ENCODE results near the gene ARHGEF39. TPM values are rescaled to one million over a fixed set of nuclear protein-coding genes. Genes with fewer than 3 reads are reported as not detected.

Gene ARHGEF39
- total and polyA plus RNA-seq, 7 donors: 0.60 to 9.0 (median 1.6) TPM

- Histone ChIP-seq H3K36me3 (peaks cover 28 to 68% (median 53%) of the 10 kb centered on the region in 4 donors), H3K4me1 (peaks cover 0 to 67% (median 48%) of the 10 kb centered on the region in 4 donors), H3K9me3 (no peaks in the 10 kb centered on the region), H3K4me3 (peak overlapping the region; percentile 88 to 97 (median 94)), H3K27ac (peak overlapping the region; percentile 95 to 100 (median 98)), H3K27me3 (no peaks in the 10 kb centered on the region)
- 82 to 87% methylated on average over 2 of the region's 2 CpGs for whole genome bisulfite sequencing, 2 donors
- no peak for DNase-seq
- TF ChIP-seq POLR2AphosphoS5 (IDR thresholded peaks at IDR 0.05) (peak in 2 of 4 donors; percentile 4 to 54), EP300 (IDR thresholded peaks at IDR 0.05) (no peak), POLR2A (IDR thresholded peaks at IDR 0.05) (no peak)
- TF ChIP-seq, protein P1, sequence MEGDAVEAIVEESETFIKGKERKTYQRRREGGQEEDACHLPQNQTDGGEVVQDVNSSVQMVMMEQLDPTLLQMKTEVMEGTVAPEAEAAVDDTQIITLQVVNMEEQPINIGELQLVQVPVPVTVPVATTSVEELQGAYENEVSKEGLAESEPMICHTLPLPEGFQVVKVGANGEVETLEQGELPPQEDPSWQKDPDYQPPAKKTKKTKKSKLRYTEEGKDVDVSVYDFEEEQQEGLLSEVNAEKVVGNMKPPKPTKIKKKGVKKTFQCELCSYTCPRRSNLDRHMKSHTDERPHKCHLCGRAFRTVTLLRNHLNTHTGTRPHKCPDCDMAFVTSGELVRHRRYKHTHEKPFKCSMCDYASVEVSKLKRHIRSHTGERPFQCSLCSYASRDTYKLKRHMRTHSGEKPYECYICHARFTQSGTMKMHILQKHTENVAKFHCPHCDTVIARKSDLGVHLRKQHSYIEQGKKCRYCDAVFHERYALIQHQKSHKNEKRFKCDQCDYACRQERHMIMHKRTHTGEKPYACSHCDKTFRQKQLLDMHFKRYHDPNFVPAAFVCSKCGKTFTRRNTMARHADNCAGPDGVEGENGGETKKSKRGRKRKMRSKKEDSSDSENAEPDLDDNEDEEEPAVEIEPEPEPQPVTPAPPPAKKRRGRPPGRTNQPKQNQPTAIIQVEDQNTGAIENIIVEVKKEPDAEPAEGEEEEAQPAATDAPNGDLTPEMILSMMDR (IDR thresholded peaks at IDR 0.05): no peak
- intact Hi-C loops (cut with DNase I): no loop called here
These were observed 22.3 kb upstream of the ARHGEF39 start for GRCh38 chr9:35687306-35687705.

- WGBS, 2 donors: 75 to 84% methylated on average over 11 of the region's 11 CpGs
- Histone ChIP-seq H3K9me3 (no peaks in the 10 kb centered on the region), H3K36me3 (peaks cover 34 to 69% (median 57%) of the 10 kb centered on the region in 4 donors), H3K4me1 (peaks cover 0 to 68% (median 47%) of the 10 kb centered on the region in 4 donors), H3K27ac (peak overlapping the region; percentile 95 to 100 (median 98)), H3K27me3 (no peaks in the 10 kb centered on the region), H3K4me3 (peak overlapping the region; percentile 88 to 97 (median 94))
- intact Hi-C loops (cut with DNase I): no loop called here
- TF ChIP-seq POLR2AphosphoS5 (IDR thresholded peaks at IDR 0.05) (peak; percentile 21 to 55 (median 26)), POLR2A (IDR thresholded peaks at IDR 0.05) (no peak)
- DNase-seq: no peak
These were observed 21.5 kb upstream of the ARHGEF39 start for GRCh38 chr9:35686222-35687203.

GRCh38 chr9:35685506-35685905, 20.5 kb upstream of the ARHGEF39 start:
- Histone ChIP-seq H3K27ac (peak overlapping the region; percentile 95 to 100 (median 98)), H3K9me3 (no peaks in the 10 kb centered on the region), H3K27me3 (no peaks in the 10 kb centered on the region), H3K36me3 (peaks cover 34 to 69% (median 57%) of the 10 kb centered on the region in 4 donors), H3K4me3 (peak overlapping the region; percentile 32 to 97 (median 91)), H3K4me1 (peaks cover 0 to 66% (median 46%) of the 10 kb centered on the region in 4 donors)
- TF ChIP-seq, protein P1 (IDR thresholded peaks at IDR 0.05): no peak
- peak in 2 of 4 donors; percentile 34 to 53 for TF ChIP-seq POLR2AphosphoS5 (IDR thresholded peaks at IDR 0.05)
- DNase-seq: no peak
- 86 to 89% methylated on average over 13 of the region's 13 CpGs for WGBS, 2 donors
- intact Hi-C loops (cut with DNase I): no loop called here

GRCh38 chr9:35684921-35685320, 19.9 kb upstream of the ARHGEF39 start:
- intact Hi-C loops (cut with DNase I): no loop called here
- Histone ChIP-seq H3K36me3 (peaks cover 34 to 69% (median 57%) of the 10 kb centered on the region in 4 donors), H3K9me3 (no peaks in the 10 kb centered on the region), H3K27ac (peak overlapping the region; percentile 95 to 100 (median 98)), H3K4me1 (peaks cover 0 to 66% (median 46%) of the 10 kb centered on the region in 4 donors), H3K27me3 (no peaks in the 10 kb centered on the region), H3K4me3 (peak overlapping the region; percentile 32 to 97 (median 91))
- 95 to 96% methylated on average over 10 of the region's 10 CpGs for WGBS, 2 donors
- no peak for DNase-seq
- TF ChIP-seq POLR2AphosphoS5 (IDR thresholded peaks at IDR 0.05): peak in 1 of 4 donors; percentile 6
- TF ChIP-seq, protein P1 (IDR thresholded peaks at IDR 0.05): no peak

- no peak for DNase-seq
- Histone ChIP-seq H3K36me3 (peaks cover 34 to 64% (median 52%) of the 10 kb centered on the region in 4 donors), H3K4me3 (peak overlapping the region in 2 of 4 donors; percentile 88 to 97), H3K9me3 (no peaks in the 10 kb centered on the region), H3K27me3 (no peaks in the 10 kb centered on the region), H3K27ac (peak overlapping the region; percentile 95 to 100 (median 98)), H3K4me1 (peaks cover 0 to 64% (median 46%) of the 10 kb centered on the region in 4 donors)
- TF ChIP-seq, protein P1 (IDR thresholded peaks at IDR 0.05): no peak
- TF ChIP-seq POLR2A (IDR thresholded peaks at IDR 0.05) (no peak), POLR2AphosphoS5 (IDR thresholded peaks at IDR 0.05) (no peak), EP300 (IDR thresholded peaks at IDR 0.05) (no peak)
- 81% methylated on average over 2 of the region's 2 CpGs for WGBS, 2 donors
- intact Hi-C loops (cut with DNase I): no loop called here
These were observed 18.3 kb upstream of the ARHGEF39 start for GRCh38 chr9:35683323-35683722.

Measured in sigmoid colon (tissue), 7 donors.